Progenitor cell of endocrine pancreas (in vitro differentiated cells): ENCODE measurements around the gene YJEFN3. TPM values are rescaled to one million over a fixed set of nuclear protein-coding genes. Genes with fewer than 3 reads are reported as not detected.

Source experiments
- DNase-seq: peaks from one replicate; pipeline ENCODE4 v3.0.0; 2021; ENCODE audit warnings: low spot score; ENCODE audit not compliant: unreplicated experiment
- H3K27ac Mint-ChIP-seq: 2 replicates; pipeline ENCODE4 v1.8.0; 2021; ENCODE audit warnings: mild to moderate bottlenecking, moderate library complexity, mixed read lengths
- H3K27me3 Mint-ChIP-seq: 2 replicates; pipeline ENCODE4 v1.8.0; 2021; ENCODE audit warnings: mixed read lengths
- H3K36me3 Mint-ChIP-seq: 2 replicates; pipeline ENCODE4 v1.8.0; 2022; ENCODE audit warnings: mixed read lengths; ENCODE audit not compliant: insufficient read depth
- H3K4me1 Mint-ChIP-seq: 2 replicates; pipeline ENCODE4 v1.8.0; 2021; ENCODE audit warnings: low read depth, mixed read lengths
- H3K4me3 Mint-ChIP-seq: 2 replicates; pipeline ENCODE4 v1.8.0; 2021; ENCODE audit warnings: low read depth, mild to moderate bottlenecking, moderate library complexity, mixed read lengths
- H3K9me3 Mint-ChIP-seq: 2 replicates; pipeline ENCODE4 v1.8.0; 2021; ENCODE audit warnings: low read depth, mixed read lengths
- total RNA-seq: library from RNA; stranded (reverse); gene quantifications from 2 replicates; pipeline ENCODE4 v1.2.1, GENCODE V29; 2021
- TF ChIP-seq, protein P1 (sequence below): fragments of 200-600 bp; sonication (generic); IDR thresholded peaks from one replicate; pipeline ENCODE4 v1.5.0; 2021; ENCODE audit warnings: antibody characterized with exemption, mild to moderate bottlenecking; ENCODE audit not compliant: unreplicated experiment

YJEFN3 gene
- total RNA-seq, 1 donor from 2014 or later = 27.6 TPM

DNA sequence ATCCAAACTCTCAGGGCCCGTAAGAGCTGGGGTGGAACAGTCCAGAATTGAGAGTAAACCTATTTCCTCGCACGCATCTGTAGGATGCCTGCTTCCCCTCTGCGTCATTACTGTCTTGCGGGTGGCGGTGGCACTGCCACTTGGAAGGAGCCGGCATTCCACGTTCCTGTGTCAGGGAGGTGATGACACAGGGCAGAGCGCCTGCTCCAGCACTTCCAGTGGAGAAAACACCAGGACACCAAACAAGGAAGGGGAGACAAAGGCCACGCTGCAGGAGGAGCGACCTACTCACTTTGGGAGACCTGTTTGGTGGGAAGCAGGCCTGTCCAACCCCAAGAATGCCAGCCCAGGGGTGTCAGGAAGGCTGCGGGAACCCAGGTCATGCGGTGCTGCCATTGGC, 52.7 kb downstream of the YJEFN3 start:
- H3K27me3 Mint-ChIP-seq = no peaks in the 10 kb centered on the region
- no peak overlapping the region for H3K4me3 Mint-ChIP-seq
- no peaks in the 10 kb centered on the region for H3K4me1 Mint-ChIP-seq
- no peaks in the 10 kb centered on the region for H3K36me3 Mint-ChIP-seq
- TF ChIP-seq, protein P1, sequence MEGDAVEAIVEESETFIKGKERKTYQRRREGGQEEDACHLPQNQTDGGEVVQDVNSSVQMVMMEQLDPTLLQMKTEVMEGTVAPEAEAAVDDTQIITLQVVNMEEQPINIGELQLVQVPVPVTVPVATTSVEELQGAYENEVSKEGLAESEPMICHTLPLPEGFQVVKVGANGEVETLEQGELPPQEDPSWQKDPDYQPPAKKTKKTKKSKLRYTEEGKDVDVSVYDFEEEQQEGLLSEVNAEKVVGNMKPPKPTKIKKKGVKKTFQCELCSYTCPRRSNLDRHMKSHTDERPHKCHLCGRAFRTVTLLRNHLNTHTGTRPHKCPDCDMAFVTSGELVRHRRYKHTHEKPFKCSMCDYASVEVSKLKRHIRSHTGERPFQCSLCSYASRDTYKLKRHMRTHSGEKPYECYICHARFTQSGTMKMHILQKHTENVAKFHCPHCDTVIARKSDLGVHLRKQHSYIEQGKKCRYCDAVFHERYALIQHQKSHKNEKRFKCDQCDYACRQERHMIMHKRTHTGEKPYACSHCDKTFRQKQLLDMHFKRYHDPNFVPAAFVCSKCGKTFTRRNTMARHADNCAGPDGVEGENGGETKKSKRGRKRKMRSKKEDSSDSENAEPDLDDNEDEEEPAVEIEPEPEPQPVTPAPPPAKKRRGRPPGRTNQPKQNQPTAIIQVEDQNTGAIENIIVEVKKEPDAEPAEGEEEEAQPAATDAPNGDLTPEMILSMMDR = no peak
- no peaks in the 10 kb centered on the region for H3K9me3 Mint-ChIP-seq
- no peak for DNase-seq
- H3K27ac Mint-ChIP-seq = no peak overlapping the region

DNA sequence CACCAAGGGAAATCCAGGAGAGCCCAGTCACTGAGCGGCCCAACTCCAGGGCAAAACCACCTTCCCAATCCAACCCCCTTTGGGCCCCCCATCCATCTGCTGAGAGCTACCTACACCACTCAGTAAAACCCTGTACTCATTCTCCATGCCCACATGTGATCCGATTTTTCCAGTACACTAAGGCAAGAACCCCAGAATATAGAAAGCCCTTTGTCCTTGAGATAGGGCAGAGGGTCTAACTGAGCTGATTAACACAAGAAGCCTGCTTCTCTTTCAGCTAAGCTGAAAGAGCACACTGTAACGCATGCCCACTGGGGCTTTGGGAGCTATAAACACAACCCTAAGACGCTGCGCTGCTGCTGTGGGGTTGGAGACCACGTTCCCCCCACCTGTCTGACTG, 53.8 kb downstream of the YJEFN3 start:
- H3K4me1 Mint-ChIP-seq = no peaks in the 10 kb centered on the region
- no peaks in the 10 kb centered on the region for H3K9me3 Mint-ChIP-seq
- no peak for DNase-seq
- TF ChIP-seq, protein P1 = no peak
- no peaks in the 10 kb centered on the region for H3K27me3 Mint-ChIP-seq
- no peak overlapping the region for H3K27ac Mint-ChIP-seq
- no peak overlapping the region for H3K4me3 Mint-ChIP-seq
- H3K36me3 Mint-ChIP-seq = no peaks in the 10 kb centered on the region

DNA sequence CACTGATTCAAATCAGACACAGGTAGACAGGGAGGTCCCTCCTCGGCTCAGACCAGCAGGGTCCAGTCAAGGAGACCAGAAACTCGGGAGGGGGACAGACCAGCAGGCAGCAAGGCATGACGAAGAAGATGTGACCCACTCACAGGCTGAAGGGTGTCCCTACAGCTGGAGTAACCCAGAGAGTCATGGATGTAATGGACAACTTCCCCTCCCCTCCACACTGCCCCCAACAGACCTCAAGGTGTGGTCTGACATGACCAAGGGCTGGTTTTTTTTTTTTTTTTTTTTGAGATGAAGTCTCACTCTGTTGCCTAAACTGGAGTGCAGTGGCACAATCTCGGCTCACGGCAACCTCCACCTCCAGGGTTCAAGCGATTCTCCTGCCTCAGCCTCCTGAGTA, 55.6 kb downstream of the YJEFN3 start:
- Mint-ChIP-seq H3K4me1 (no peaks in the 10 kb centered on the region), H3K36me3 (no peaks in the 10 kb centered on the region), H3K4me3 (no peak overlapping the region), H3K27ac (no peak overlapping the region), H3K27me3 (no peaks in the 10 kb centered on the region), H3K9me3 (no peaks in the 10 kb centered on the region)
- DNase-seq = no peak
- TF ChIP-seq, protein P1 = no peak

Other genes with a start within 250 kb of the YJEFN3 start
- 86.0 and 95.6 TPM in 2 replicates for gene SUGP1, start 208.4 kb upstream of the YJEFN3 start, total RNA-seq
- gene MAU2, start 208.1 kb upstream of the YJEFN3 start, total RNA-seq = 91.9 and 98.5 TPM in 2 replicates
- gene GATAD2A, start 123.2 kb upstream of the YJEFN3 start, total RNA-seq = 91.0 and 98.7 TPM in 2 replicates
- 2.7 and 3.3 TPM in 2 replicates for gene TSSK6, start 13.4 kb upstream of the YJEFN3 start, total RNA-seq
- 346 and 347 TPM in 2 replicates for gene NDUFA13, start 12.7 kb upstream of the YJEFN3 start, total RNA-seq
- 2.4 and 2.6 TPM in 2 replicates for gene CILP2, start 9.4 kb downstream of the YJEFN3 start, total RNA-seq
- gene PBX4, start 89.8 kb downstream of the YJEFN3 start, total RNA-seq = 5.0 and 5.2 TPM in 2 replicates
- 164 and 170 TPM in 2 replicates for gene LPAR2, start 99.3 kb downstream of the YJEFN3 start, total RNA-seq
- gene GMIP, start 114.7 kb downstream of the YJEFN3 start, total RNA-seq = 29.2 and 30.5 TPM in 2 replicates
- 81.1 and 87.1 TPM in 2 replicates for gene ATP13A1, start 134.8 kb downstream of the YJEFN3 start, total RNA-seq
- 15.3 and 15.6 TPM in 2 replicates for gene ZNF101, start 139.9 kb downstream of the YJEFN3 start, total RNA-seq
- gene ZNF14, start 204.2 kb downstream of the YJEFN3 start, total RNA-seq = 10.5 and 12.4 TPM in 2 replicates